Measurements from ENCODE around the gene ITGB1BP2. TPM values are rescaled to one million over a fixed set of nuclear protein-coding genes. Genes with fewer than 3 reads are reported as not detected.

ITGB1BP2 gene
- total RNA-seq, 1 experiment from 2014 or later: 3.7 TPM

DNA sequence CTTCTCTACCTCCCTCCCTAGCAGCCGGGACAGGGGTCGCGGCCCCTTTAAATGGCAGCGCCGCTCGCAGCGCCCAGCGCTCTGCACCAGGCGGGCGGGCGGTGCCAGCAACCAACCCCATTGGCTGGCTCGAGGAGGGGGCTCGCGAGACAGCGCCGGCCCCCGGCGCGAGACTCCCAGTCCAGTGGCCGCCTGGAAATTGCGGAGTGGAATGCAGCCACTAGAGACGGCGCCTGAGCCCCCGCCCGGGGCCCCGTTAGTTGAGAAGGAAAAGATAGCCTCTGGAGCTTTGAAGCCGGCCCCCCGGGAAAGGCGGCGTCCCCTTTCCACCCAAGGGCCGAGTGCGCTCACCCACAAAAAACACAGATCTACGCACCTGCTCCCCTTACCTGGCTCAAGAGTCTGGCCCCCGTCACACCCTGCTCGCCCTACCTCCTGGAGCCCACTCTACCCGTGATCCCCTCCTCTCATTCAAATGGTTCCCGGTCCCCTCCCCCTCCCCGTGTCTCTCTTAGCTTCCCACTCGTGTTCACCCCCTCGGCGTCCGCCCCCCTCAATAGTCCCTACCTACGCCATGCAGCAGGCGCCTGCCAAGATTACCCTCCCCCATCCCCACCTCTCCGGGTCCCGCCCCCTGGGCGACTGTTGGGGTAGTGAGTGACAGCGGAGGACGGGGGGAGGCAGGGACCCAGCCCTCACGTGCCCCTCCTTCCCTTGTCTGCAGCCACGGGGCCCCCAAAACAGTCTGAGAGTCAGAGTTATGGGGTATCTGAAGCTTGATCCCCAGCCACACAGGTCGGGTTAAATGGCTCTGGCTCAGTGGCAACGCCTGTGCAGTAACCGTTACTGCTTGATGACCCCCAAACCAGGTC is 47.2 kb upstream of the ITGB1BP2 start, which contains the start of gene ZMYM3:
TSS of gene ZMYM3 (minus strand) at position 49 of the 872 bp plus-strand sequence. CDS start 885 bp downstream, outside the sequence.
- H4K20me1 ChIP-seq (ENCODE audit: control insufficient read depth, insufficient read depth, insufficient read length): no peaks in the 10 kb centered on the region
- no CpG with 5 or more reads among the region's 54 CpGs for WGBS (ENCODE audit: extremely low coverage, insufficient read length, low lambda C conversion rate)
- no peak within 1 kb of the TSS for H3K4ac ChIP-seq (ENCODE audit: low read depth, low read length)
- no peaks in the 10 kb centered on the region for H3K79me1 ChIP-seq (ENCODE audit: insufficient read depth, low read depth, low read length, poor library complexity, severe bottlenecking)
- peak within 1 kb of the TSS; percentile 73 for H3K14ac ChIP-seq (ENCODE audit: insufficient read depth, low read length)
- no peak within 1 kb of the TSS for H3K23ac ChIP-seq (ENCODE audit: insufficient read length, low read depth, low read length)
- H3K27me3 ChIP-seq (ENCODE audit: insufficient read depth, low read length): no peaks in the 10 kb centered on the region
- no peak within 1 kb of the TSS for H2BK120ac ChIP-seq (ENCODE audit: low read depth, low read length, poor library complexity, severe bottlenecking)
- no peak within 1 kb of the TSS for H3K27ac ChIP-seq (ENCODE audit: insufficient read length, low read depth, low read length)
- no peak within 1 kb of the TSS for H3T11ph ChIP-seq (ENCODE audit: low read length)
- H3K79me2 ChIP-seq (ENCODE audit: insufficient read depth, low read length): peaks cover 2% of the 10 kb centered on the region; the same call in 1 of the 2 replicates
- no peaks in the 10 kb centered on the region for H3K27me3 Mint-ChIP-seq (ENCODE audit: low read depth)
- no peak within 1 kb of the TSS for H2BK5ac ChIP-seq (ENCODE audit: insufficient read length, low read length)
- peak within 1 kb of the TSS; percentile 92 to 99 (median 98); a peak in 6 of 7 replicates for H3K27ac Mint-ChIP-seq
- no peak within 1 kb of the TSS for H2AK5ac ChIP-seq (ENCODE audit: insufficient read length, low read length)
- peak within 1 kb of the TSS; percentile 67 for H3K18ac ChIP-seq (ENCODE audit: insufficient read length, low read depth, low read length)
- H3K9ac ChIP-seq (ENCODE audit: extremely low read depth, insufficient read length, low read length): peak within 1 kb of the TSS; percentile 66
- peaks cover 60 to 70% of the 10 kb centered on the region in 2 experiments for H3K9me3 Mint-ChIP-seq
- H2BK20ac ChIP-seq (ENCODE audit: low read depth, low read length, poor library complexity, severe bottlenecking): no peak within 1 kb of the TSS
- H2BK15ac ChIP-seq (ENCODE audit: low read depth, low read length): no peak within 1 kb of the TSS
- no peak within 1 kb of the TSS for H2BK12ac ChIP-seq (ENCODE audit: insufficient read length, low read depth, low read length)
- H4K91ac ChIP-seq (ENCODE audit: insufficient read length, low read depth, low read length): no peak within 1 kb of the TSS
- peaks cover 14% of the 10 kb centered on the region for H3K23me2 ChIP-seq (ENCODE audit: insufficient read length, low read depth, low read length, poor library complexity, severe bottlenecking)
- no peak within 1 kb of the TSS for H3K56ac ChIP-seq (ENCODE audit: insufficient read length, low read depth, low read length)
- peaks cover 18 to 31% (median 19%) of the 10 kb centered on the region in 3 experiments for H3K36me3 Mint-ChIP-seq (ENCODE audit: insufficient read depth in 1 of 3, low read depth in 3 of 3)
- H3K9me3 ChIP-seq (ENCODE audit: control insufficient read depth, low read depth, low read length): peaks cover 12% of the 10 kb centered on the region
- H4K5ac ChIP-seq (ENCODE audit: insufficient read length, low read depth, low read length): no peak within 1 kb of the TSS
- TF ChIP-seq, protein P1, sequence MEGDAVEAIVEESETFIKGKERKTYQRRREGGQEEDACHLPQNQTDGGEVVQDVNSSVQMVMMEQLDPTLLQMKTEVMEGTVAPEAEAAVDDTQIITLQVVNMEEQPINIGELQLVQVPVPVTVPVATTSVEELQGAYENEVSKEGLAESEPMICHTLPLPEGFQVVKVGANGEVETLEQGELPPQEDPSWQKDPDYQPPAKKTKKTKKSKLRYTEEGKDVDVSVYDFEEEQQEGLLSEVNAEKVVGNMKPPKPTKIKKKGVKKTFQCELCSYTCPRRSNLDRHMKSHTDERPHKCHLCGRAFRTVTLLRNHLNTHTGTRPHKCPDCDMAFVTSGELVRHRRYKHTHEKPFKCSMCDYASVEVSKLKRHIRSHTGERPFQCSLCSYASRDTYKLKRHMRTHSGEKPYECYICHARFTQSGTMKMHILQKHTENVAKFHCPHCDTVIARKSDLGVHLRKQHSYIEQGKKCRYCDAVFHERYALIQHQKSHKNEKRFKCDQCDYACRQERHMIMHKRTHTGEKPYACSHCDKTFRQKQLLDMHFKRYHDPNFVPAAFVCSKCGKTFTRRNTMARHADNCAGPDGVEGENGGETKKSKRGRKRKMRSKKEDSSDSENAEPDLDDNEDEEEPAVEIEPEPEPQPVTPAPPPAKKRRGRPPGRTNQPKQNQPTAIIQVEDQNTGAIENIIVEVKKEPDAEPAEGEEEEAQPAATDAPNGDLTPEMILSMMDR (conservative IDR thresholded peaks at IDR 0.05): no peak
- DNase-seq: peak; percentile 85
- H4K8ac ChIP-seq (replicated peaks; ENCODE audit: insufficient read length, low read depth, low read length): no peak within 1 kb of the TSS
- no peak within 1 kb of the TSS for H2AFZ ChIP-seq (ENCODE audit: low read length)
- peak within 1 kb of the TSS; percentile 93 to 95 for H3K4me3 Mint-ChIP-seq
- H3K4me1 ChIP-seq (ENCODE audit: insufficient read depth, low read length): no peaks in the 10 kb centered on the region
- peak within 1 kb of the TSS; percentile 64 for H3K4me2 ChIP-seq (ENCODE audit: insufficient read depth, insufficient read length, low read length)
- peaks cover 10 to 27% of the 10 kb centered on the region in 2 experiments for H3K4me1 Mint-ChIP-seq

Measured in H9 (cell line).